Stomach smooth muscle (tissue), 2 donors: ENCODE data around the gene SLAIN1.

Source experiments
- H3K27ac ChIP-seq: one replicate; pipeline ENCODE4 v1.7.0; 2013; ENCODE audit warnings: mild to moderate bottlenecking, low read length, inconsistent platforms
- H3K27me3 ChIP-seq, 2 donors: one replicate each; pipeline ENCODE4 v1.7.0; 2013; ENCODE audit warnings: low read length in 2 of 2; ENCODE audit not compliant: insufficient read depth in 2 of 2, control insufficient read depth in 1 of 2
- H3K36me3 ChIP-seq, 2 donors: one replicate each; pipeline ENCODE4 v1.7.0; 2013; ENCODE audit warnings: low read length in 2 of 2; ENCODE audit not compliant: control insufficient read depth in 2 of 2, insufficient read depth in 2 of 2
- H3K4me1 ChIP-seq: one replicate; pipeline ENCODE4 v1.7.0; 2013; ENCODE audit warnings: low read length; ENCODE audit not compliant: control insufficient read depth, insufficient read depth
- H3K4me3 ChIP-seq, 2 donors: one replicate each; pipeline ENCODE4 v1.7.0; 2013; ENCODE audit warnings: low read length in 2 of 2
- H3K9ac ChIP-seq, 2 donors: one replicate each; pipeline ENCODE4 v1.7.0; 2013; ENCODE audit warnings: low read length in 2 of 2, mild to moderate bottlenecking in 1 of 2
- H3K9me3 ChIP-seq, 2 donors: one replicate each; pipeline ENCODE4 v1.7.0; 2013; ENCODE audit warnings: low read length in 2 of 2; ENCODE audit not compliant: control insufficient read depth in 2 of 2
- donor health status: healthy.
- donor health status: Pancreatic carcinoma.

Gene SLAIN1

DNA sequence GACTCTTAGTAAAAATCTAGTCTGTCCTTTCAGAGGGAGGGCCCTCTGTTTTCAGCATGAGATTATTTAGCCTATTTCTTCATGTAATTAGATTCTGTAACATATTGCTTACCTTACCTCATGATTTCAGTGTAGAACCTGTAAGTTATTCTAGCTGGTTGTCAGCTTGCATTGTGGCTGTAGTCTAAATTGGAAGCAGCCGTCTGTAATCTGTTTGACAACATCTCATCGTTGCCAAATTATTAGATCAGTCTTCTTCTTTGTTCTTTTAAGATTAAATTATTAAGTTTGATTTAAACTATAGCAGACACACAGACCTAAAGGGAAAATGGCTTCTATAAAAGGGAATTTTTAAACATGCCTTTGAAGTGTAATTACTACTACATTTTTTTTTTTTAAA is 34.8 kb downstream of the SLAIN1 start:
- Histone ChIP-seq H3K27ac (no peak overlapping the region), H3K9ac (no peak overlapping the region), H3K4me1 (no peaks in the 10 kb centered on the region), H3K9me3 (no peaks in the 10 kb centered on the region), H3K4me3 (no peak overlapping the region), H3K36me3 (no peaks in the 10 kb centered on the region), H3K27me3 (no peaks in the 10 kb centered on the region)

DNA sequence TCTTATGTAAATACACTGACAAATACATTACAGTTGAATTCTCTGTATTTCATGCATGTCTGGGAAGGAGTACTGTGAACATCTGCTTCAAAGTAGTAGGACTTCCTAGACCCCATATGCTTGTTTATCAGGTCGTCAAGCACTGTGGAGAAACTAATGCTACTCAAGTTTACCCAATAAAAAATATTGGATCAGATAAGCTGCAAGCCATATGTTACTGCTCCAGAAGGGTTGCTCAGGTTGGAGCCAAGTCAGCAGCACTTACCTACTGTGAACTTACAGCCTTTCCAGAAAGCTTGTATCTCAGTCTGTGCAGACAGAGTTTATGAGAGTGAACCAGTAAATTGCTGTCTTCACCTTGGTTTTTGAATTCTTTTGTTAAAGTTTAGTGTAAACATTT is 36.2 kb downstream of the SLAIN1 start:
- no peaks in the 10 kb centered on the region for H3K27me3 ChIP-seq
- no peak overlapping the region for H3K9ac ChIP-seq
- no peak overlapping the region for H3K4me3 ChIP-seq
- no peaks in the 10 kb centered on the region for H3K9me3 ChIP-seq
- H3K4me1 ChIP-seq: no peaks in the 10 kb centered on the region
- no peak overlapping the region for H3K27ac ChIP-seq
- no peaks in the 10 kb centered on the region for H3K36me3 ChIP-seq

DNA sequence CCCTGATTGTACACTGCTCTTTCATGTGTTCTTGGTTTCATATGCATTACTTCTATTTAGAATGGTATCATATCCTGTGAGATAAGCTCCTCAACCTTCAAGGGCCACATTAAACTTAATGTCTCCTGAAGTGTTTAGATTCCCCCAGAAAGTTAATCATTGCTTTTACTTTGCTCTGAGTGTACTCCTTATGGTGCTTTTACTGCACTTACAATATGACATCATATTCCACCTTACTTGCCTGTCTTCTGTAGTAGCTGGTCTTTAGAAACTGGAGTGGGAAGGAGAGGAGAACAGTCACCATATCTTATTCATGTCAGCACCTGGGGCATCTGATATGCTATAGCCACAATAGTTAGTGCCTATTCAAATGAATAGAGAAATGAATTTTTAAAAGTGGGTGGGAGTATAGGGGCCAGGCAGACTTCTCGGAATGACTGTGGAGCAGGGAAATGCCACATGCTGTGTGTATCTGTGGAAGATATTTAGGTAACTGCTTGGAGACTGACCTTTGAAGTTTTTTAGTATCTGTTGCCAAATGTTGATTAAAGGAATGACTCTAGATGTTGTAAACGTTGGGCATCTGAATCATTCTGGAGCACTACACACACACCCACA is 40.2 kb downstream of the SLAIN1 start:
- Histone ChIP-seq H3K9me3 (no peaks in the 10 kb centered on the region), H3K27ac (no peak overlapping the region), H3K27me3 (no peaks in the 10 kb centered on the region), H3K9ac (no peak overlapping the region), H3K36me3 (no peaks in the 10 kb centered on the region), H3K4me1 (no peaks in the 10 kb centered on the region), H3K4me3 (no peak overlapping the region)

DNA sequence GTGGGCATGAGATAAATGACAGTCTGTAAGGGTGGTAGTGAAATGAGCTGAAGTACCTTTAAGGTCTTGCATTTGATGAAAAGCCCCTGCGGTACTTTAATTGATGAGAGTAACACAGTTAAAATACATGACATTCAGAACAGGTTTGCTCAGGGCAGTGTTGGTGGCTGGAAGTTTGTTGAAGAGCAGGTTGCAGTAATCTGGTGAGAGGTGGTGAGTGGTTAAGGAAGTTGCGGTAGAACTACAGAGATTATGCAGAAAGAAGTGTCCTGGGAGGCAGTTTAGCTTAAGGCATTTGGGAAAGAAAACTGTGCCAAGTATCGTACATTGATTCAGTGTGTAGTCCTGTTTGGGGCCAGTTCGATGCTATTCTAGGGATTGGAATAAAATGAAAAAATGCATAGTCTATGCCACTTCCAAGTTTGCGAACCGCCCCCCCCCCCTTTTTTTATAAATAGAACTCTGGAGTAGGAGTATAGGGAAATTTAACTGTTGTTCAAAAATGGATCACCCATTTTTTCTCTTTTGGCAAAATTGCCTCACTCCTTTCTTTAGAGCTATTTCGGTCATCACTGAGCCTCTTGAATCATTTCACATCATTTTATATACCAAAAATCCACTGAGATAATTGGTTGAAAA is 42.7 kb downstream of the SLAIN1 start:
- Histone ChIP-seq H3K9me3 (no peaks in the 10 kb centered on the region), H3K4me1 (no peaks in the 10 kb centered on the region), H3K27me3 (no peaks in the 10 kb centered on the region), H3K9ac (no peak overlapping the region), H3K4me3 (no peak overlapping the region), H3K36me3 (peaks cover 0 to 7% of the 10 kb centered on the region in 2 donors), H3K27ac (no peak overlapping the region)

DNA sequence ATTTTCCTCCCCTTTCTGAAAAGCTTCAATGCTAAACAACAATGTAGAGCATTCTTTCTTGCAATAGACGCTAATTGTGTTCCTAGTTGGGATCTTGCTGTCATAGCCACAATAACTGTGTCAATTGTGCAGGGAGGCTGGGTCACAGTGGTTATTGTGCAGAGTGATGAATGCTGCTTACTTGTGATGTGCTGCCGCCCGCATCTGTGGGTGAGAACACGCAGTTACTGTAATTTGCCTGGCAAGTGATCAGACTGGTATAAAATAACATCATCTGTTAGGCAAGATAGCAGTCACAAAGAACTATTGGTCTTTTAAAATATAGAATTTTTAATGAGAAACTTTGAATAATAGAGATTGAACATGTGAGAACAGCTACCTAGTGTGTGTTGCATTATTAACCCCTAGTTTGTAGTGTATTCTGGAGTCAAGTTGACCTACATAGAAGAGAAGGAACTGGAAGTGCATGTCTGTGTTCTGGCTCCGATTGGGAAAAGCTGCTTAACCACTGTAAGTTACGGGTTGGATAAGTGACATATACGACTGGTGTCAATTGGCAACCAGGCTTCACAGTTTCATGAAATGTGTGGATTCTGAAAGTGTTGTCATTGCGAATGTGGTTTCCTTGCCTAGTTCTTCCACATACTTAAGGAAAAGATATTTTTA is 43.6 kb downstream of the SLAIN1 start:
- H3K27me3 ChIP-seq: no peaks in the 10 kb centered on the region
- no peak overlapping the region for H3K4me3 ChIP-seq
- no peak overlapping the region for H3K27ac ChIP-seq
- H3K9me3 ChIP-seq: no peaks in the 10 kb centered on the region
- H3K36me3 ChIP-seq: peaks cover 0 to 7% of the 10 kb centered on the region in 2 donors
- H3K9ac ChIP-seq: no peak overlapping the region
- no peaks in the 10 kb centered on the region for H3K4me1 ChIP-seq

DNA sequence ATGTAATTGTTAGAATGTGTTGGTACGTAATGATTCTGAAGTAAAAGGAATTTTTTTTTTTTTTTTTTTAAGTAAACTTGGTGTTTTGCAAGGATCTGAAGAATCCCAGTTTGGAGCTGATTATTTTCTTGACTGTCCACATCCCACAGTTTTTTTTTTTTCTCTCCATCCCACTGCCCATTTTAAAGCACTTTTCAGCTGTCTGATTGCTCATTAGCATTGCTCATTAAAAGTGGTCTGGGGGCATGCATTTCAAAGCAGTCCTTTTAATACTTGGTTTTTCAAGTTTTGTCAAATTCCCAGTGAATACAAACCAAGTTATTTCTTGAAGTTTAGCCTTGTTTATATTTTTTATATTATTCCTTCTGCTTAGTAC is 44.1 kb downstream of the SLAIN1 start:
- Histone ChIP-seq H3K9ac (no peak overlapping the region), H3K27ac (no peak overlapping the region), H3K36me3 (peaks cover 0 to 7% of the 10 kb centered on the region in 2 donors), H3K4me1 (no peaks in the 10 kb centered on the region), H3K27me3 (no peaks in the 10 kb centered on the region), H3K9me3 (no peaks in the 10 kb centered on the region), H3K4me3 (no peak overlapping the region)

DNA sequence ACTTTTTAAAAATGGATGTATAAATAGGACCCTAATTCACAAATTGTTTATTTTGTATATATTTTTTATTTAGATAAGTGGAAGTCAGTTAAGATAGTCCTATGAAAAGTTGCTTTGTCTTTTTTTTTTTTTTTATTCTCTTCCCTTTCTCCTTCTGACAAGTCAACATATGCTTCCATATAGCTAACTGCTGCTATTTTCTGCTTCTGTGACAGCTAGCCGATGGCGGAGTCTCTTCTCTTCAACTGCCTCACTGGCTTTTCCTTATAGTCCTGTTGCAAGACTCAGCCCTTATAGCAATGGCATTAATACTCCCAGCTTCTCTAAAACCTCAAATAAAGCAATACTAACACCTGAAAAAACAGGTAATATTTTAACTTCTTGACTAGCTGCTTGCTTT is 45.3 kb downstream of the SLAIN1 start:
- Histone ChIP-seq H3K9me3 (no peaks in the 10 kb centered on the region), H3K27ac (no peak overlapping the region), H3K27me3 (no peaks in the 10 kb centered on the region), H3K4me1 (no peaks in the 10 kb centered on the region), H3K9ac (no peak overlapping the region), H3K36me3 (peaks cover 3 to 7% of the 10 kb centered on the region in 2 donors), H3K4me3 (no peak overlapping the region)

DNA sequence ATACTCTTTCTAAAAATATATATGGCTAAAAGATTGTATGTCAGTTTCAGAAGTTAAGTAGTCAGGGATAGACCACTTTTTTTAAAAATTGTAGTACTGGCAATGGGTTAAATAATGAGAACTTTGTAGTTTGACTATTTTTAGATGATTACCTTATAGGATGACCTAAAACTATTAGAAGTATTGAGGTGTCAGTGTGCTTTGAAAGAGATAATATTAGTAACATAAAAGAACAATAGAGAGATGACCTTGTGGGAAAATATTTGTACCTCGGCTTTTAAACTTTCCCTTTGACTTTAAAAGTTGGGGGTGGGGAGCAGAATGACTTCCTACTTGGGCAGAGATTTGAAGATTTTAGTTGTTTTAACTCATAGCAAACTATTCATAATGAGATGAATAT is 48.3 kb downstream of the SLAIN1 start:
- peaks cover 3 to 7% of the 10 kb centered on the region in 2 donors for H3K36me3 ChIP-seq
- H3K4me3 ChIP-seq: no peak overlapping the region

DNA sequence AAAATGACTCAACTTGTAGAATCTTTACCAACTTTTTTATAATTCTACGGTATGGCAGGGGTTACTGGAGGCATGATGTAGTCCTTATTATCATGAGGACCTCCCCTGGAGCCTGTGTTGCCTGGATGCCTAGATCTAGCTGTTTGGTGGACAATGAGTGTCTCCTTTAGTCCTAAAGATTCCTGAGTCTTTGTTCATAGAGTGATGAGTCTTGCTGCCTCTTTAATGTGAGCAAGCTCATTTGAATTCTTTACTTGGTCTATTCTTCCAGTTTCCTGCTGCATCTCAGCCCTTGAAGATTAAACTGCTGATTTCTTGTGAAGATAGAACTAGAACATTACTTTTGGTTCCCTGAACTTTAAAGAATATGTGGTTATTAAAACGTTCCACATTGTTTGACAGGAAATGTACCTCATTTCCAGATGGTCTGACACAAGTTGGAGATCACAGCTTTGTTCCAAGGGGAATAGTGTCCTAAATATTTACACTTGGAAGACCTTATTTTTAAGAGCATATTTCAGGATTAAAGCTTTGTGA is 51.9 kb downstream of the SLAIN1 start:
- H3K4me3 ChIP-seq: no peak overlapping the region
- no peak overlapping the region for H3K27ac ChIP-seq
- H3K27me3 ChIP-seq: no peaks in the 10 kb centered on the region
- H3K9me3 ChIP-seq: no peaks in the 10 kb centered on the region
- no peaks in the 10 kb centered on the region for H3K4me1 ChIP-seq
- H3K9ac ChIP-seq: no peak overlapping the region
- peaks cover 3 to 7% of the 10 kb centered on the region in 2 donors for H3K36me3 ChIP-seq

More for the DNA sequence above, 48.3 kb downstream of the SLAIN1 start:
- Histone ChIP-seq H3K9me3 (no peaks in the 10 kb centered on the region), H3K9ac (no peak overlapping the region), H3K27ac (no peak overlapping the region), H3K4me1 (no peaks in the 10 kb centered on the region), H3K27me3 (no peaks in the 10 kb centered on the region)

DNA sequence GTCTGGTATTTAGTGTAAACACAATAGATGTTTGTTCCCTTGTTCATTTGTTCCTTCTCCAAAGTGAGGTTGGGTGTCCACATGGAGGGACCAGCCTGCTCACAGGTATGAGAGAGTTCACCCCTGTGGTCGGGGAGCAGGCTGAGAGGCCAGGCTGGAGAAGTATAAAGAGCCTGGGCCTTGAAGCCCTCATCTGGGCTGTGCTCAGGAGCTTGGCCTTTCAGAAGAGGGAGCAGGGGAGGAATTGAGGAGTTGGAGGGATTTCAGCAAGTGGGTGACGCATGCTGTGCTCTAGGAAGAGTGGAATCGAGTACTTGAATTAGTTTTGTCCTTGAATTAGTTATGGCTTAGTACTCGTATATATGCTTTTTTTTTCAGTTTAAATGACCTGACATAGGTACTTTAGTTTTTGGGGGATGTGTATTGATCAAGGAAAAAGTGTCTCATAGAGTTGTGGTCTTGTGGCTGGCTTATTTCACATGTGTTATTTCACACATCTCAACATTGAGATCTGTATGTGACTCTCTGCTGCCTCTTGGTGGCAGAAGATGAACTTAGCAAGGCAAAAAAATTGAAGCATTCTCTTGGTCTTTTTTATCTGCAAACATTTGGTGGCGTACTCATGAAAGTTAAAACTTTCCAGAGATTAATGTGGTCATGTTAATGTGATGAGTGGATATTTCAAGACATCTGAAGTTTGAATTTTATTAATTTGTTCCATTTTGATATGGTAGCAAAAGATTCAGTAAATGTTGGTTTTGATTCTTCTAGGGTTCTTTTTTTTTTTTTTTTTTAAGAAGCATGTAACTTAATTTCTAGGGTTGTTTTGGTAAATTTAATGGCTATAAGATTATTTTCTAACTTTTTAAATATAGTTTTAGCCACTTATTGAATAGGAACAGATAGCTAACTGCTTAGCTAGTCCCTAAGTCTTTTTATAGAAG is 54.3 kb downstream of the SLAIN1 start:
- no peak overlapping the region for H3K4me3 ChIP-seq
- no peaks in the 10 kb centered on the region for H3K27me3 ChIP-seq
- no peak overlapping the region for H3K27ac ChIP-seq
- no peaks in the 10 kb centered on the region for H3K4me1 ChIP-seq
- no peaks in the 10 kb centered on the region for H3K9me3 ChIP-seq
- no peak overlapping the region for H3K9ac ChIP-seq
- H3K36me3 ChIP-seq: peaks cover 3 to 4% of the 10 kb centered on the region in 2 donors
